Ishikawa (cell line): ENCODE results near the gene ALDH1B1.

Experiments used
- CEBPB ChIP-seq: IDR thresholded peaks from 2 replicates; pipeline ENCODE4 v1.6.1; 2012
- CREB1 ChIP-seq: IDR thresholded peaks from 2 replicates; pipeline ENCODE4 v1.6.1; 2012; ENCODE audit warnings: low read depth
- EGR1 ChIP-seq: IDR thresholded peaks from 2 replicates; pipeline ENCODE4 v1.6.1; 2012
- EP300 ChIP-seq: IDR thresholded peaks from 2 replicates; pipeline ENCODE4 v1.6.1; 2012; ENCODE audit warnings: borderline replicate concordance
- FOXM1 ChIP-seq: IDR thresholded peaks from 2 replicates; pipeline ENCODE4 v1.6.1; 2012; ENCODE audit warnings: low read depth, borderline replicate concordance
- NFIC ChIP-seq: IDR thresholded peaks from 2 replicates; pipeline ENCODE4 v1.6.1; 2012
- RAD21 ChIP-seq: IDR thresholded peaks from 2 replicates; pipeline ENCODE4 v1.6.1; 2012; ENCODE audit warnings: low read depth
- TAF1 ChIP-seq: IDR thresholded peaks from 2 replicates; pipeline ENCODE4 v1.6.1; 2012; ENCODE audit warnings: low read depth, mild to moderate bottlenecking
- TCF12 ChIP-seq: IDR thresholded peaks from 2 replicates; pipeline ENCODE4 v1.6.1; 2012; ENCODE audit warnings: low read depth
- TEAD4 ChIP-seq: IDR thresholded peaks from 2 replicates; pipeline ENCODE4 v1.6.1; 2012
- YY1 ChIP-seq: IDR thresholded peaks from 2 replicates; pipeline ENCODE4 v1.6.1; 2012; ENCODE audit warnings: low read depth
- ZBTB7A ChIP-seq: IDR thresholded peaks from 2 replicates; pipeline ENCODE4 v1.6.1; 2012; ENCODE audit warnings: low read depth
- TF ChIP-seq, protein P1 (sequence below): IDR thresholded peaks from 2 replicates; pipeline ENCODE4 v1.6.1; 2012
- TF ChIP-seq, protein P2 (sequence below): IDR thresholded peaks from 2 replicates; pipeline ENCODE4 v1.6.1; 2012
- TF ChIP-seq, protein P3 (sequence below): IDR thresholded peaks from 2 replicates; pipeline ENCODE4 v1.6.1; 2012; ENCODE audit warnings: low read depth, mild to moderate bottlenecking

The ALDH1B1 gene

DNA sequence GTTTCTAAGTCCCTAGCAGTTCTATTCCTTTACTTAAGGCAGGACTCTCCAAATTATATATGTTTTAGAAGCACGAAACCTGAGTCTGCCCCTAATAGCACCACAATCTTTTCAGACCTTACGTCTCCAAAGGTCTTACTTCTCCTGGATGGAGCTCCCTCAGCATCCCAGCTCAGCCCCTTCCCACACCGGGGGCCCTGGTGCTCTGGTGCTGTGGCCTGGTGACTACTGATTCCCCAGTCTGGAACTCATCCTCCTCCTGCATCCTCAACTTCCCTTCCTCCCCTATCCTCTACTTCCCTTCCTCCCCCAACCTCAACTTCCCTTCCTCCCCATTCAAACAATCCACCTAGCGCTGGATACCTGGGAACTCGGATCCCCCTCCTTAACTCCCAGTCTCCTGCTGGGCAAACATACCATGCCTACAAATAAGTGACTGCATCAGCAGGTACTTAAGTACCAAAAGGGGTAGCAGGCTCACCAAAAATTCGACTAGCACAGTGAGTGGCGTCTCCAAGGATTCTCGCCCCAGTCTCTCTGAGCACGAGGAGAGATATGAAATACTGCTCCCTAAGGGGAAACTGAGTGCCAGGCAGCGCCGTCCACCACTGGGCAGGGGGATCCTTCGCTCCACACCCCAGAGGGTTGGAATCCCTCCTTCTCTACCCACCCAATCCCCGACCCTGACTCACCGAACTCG, 30.9 kb downstream of the ALDH1B1 start:
- TF ChIP-seq TEAD4: no peak
- TF ChIP-seq, protein P1, sequence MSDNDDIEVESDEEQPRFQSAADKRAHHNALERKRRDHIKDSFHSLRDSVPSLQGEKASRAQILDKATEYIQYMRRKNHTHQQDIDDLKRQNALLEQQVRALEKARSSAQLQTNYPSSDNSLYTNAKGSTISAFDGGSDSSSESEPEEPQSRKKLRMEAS: no peak
- no peak for TF ChIP-seq EP300
- no peak for TF ChIP-seq NFIC
- no peak for TF ChIP-seq CREB1
- no peak for TF ChIP-seq TAF1
- TF ChIP-seq ZBTB7A: no peak
- no peak for TF ChIP-seq RAD21
- TF ChIP-seq CEBPB: no peak
- TF ChIP-seq, protein P2, sequence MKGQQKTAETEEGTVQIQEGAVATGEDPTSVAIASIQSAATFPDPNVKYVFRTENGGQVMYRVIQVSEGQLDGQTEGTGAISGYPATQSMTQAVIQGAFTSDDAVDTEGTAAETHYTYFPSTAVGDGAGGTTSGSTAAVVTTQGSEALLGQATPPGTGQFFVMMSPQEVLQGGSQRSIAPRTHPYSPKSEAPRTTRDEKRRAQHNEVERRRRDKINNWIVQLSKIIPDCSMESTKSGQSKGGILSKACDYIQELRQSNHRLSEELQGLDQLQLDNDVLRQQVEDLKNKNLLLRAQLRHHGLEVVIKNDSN: no peak
- TF ChIP-seq YY1: no peak
- no peak for TF ChIP-seq FOXM1
- no peak for TF ChIP-seq EGR1
- TF ChIP-seq, protein P3, sequence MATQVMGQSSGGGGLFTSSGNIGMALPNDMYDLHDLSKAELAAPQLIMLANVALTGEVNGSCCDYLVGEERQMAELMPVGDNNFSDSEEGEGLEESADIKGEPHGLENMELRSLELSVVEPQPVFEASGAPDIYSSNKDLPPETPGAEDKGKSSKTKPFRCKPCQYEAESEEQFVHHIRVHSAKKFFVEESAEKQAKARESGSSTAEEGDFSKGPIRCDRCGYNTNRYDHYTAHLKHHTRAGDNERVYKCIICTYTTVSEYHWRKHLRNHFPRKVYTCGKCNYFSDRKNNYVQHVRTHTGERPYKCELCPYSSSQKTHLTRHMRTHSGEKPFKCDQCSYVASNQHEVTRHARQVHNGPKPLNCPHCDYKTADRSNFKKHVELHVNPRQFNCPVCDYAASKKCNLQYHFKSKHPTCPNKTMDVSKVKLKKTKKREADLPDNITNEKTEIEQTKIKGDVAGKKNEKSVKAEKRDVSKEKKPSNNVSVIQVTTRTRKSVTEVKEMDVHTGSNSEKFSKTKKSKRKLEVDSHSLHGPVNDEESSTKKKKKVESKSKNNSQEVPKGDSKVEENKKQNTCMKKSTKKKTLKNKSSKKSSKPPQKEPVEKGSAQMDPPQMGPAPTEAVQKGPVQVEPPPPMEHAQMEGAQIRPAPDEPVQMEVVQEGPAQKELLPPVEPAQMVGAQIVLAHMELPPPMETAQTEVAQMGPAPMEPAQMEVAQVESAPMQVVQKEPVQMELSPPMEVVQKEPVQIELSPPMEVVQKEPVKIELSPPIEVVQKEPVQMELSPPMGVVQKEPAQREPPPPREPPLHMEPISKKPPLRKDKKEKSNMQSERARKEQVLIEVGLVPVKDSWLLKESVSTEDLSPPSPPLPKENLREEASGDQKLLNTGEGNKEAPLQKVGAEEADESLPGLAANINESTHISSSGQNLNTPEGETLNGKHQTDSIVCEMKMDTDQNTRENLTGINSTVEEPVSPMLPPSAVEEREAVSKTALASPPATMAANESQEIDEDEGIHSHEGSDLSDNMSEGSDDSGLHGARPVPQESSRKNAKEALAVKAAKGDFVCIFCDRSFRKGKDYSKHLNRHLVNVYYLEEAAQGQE: no peak
- TF ChIP-seq TCF12: no peak

DNA sequence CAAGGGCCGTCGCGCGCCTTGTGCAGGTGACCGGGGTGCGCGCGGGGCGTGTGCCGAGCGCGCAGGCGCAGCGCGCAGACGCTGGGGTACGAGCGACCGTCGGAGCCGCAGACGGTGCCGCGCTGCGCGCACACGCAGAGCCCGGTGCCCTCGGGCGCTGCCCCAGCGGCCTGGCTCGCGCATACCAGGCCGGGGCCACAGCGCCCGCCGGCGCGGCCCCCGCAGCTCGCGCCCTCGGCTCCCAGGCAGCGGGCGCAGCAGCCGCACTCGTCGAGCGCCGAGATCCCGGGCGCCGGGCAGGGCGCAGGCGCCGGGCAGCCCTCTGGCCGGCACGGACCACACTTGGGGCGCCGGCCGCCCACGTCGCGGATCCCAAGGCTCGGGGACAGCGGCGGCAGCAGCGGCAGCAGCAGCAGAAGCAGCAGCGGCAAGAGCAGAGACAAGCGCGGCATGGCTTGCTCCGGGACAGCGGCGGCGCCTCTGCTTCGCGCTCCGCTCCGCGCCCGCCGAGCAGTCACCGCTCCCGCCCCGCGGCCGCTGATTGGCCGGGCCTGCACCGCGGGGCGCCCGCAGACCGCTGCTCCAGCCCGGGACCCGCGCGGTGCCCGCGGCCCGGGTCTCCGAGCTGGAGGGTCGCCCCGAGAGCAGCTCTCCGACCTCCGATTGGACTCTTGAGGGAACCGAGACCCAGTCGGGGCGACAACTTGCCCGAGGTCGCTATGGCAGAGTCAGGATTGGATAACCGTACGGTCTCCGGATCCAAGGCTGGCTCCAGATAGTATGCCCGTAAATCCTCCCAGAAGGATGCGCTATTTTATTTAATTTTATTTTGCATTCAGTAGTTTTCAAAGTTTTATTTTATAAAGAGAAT, 31.7 kb downstream of the ALDH1B1 start, which contains the start of gene IGFBPL1:
Gene IGFBPL1, minus strand, starts transcription at position 482 of the 871 bp plus-strand sequence. Its CDS starts 30 bp downstream, at position 452.
- TF ChIP-seq CEBPB: no peak
- TF ChIP-seq, protein P1: peak; percentile 67

DNA sequence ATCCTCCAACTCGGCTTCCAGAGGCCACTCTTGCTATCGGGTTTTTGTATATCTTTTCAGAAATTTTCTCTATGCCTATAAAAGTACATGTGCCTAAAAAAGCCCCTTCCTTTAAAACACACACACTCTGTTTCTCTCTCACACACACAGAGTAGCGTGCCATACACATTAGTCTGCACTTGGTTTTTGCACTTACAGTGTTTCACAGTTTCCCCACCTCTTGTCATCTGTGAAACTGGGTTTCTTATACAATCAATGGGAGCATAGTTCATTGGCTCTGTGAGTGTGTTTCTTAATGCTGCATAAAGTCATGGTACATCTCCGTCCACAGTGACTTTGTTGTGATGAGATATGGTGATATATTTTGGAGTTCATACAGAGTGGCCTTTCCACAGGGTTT, 32.4 kb downstream of the ALDH1B1 start:
- TF ChIP-seq EGR1 (no peak), EP300 (no peak), CREB1 (no peak)

DNA sequence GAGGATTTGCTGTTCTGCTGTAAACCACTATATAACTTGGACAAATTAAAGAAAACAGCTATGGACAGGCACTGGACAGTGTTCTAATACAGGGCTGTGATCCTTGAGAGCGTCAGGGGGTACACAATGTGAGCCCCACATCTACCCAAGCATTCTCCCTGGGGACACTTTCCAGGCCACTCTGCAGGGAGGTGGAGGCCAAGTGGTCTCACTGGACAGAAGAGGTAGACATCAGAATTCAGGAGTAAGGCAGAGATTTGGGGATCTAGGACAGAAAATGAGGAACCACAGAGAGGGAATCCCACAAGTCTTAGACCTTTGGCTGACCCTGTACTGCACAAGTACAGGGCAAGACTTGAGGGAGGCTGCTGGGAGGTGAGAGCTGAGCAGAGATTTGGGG, 35.6 kb downstream of the ALDH1B1 start:
- TF ChIP-seq TAF1 (no peak), TCF12 (no peak), EGR1 (no peak), ZBTB7A (no peak), EP300 (no peak), NFIC (no peak), FOXM1 (no peak), CREB1 (no peak), RAD21 (no peak), CEBPB (no peak), TEAD4 (no peak), YY1 (no peak)
- TF ChIP-seq, protein P2: no peak
- TF ChIP-seq, protein P1: no peak
- TF ChIP-seq, protein P3: no peak

DNA sequence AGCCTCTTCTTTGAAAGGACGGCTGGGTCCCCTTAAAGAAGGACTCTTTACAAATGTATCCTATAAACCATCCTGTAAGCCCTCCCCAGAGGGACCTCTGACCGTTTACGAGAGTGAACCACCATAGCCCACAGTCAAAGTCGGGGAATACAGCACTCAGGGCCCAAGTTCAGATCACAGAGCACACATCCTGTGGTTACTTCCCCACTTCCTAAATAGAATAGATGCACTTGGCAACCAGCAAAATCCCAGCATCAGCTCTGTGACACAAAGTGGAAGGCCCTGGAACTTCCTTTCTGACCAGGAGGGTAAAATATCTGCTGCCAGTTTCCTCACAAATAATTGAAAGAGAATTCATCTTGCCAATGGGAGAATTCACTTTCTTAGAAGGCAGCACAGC, 38.6 kb downstream of the ALDH1B1 start:
- TF ChIP-seq EP300: no peak
- TF ChIP-seq, protein P3: no peak
- no peak for TF ChIP-seq ZBTB7A
- TF ChIP-seq, protein P2: no peak
- TF ChIP-seq EGR1: no peak
- no peak for TF ChIP-seq FOXM1
- no peak for TF ChIP-seq YY1
- TF ChIP-seq CREB1: no peak
